Lung microvascular endothelial cell (primary cell): ENCODE data around the gene SPHK2. TPM values are rescaled to one million over a fixed set of nuclear protein-coding genes. Genes with fewer than 3 reads are reported as not detected.
"Not testable (repeated sequence)": the region's sequence is repeated elsewhere in the genome, so short reads cannot be mapped to it uniquely, and the experiment has no call there.

ENCODE experiments used
- DNase-seq, 2 donors: peaks; one replicate each; pipeline versions ENCODE4 v3.0.0 to v3.0.0-alpha.2; 2010; ENCODE audit warnings: low read depth in 2 of 2
- total RNA-seq: library from RNA; depleted of rRNA; stranded (reverse); fragments of >200 nt; gene quantifications from 2 replicates; pipeline ENCODE4 v1.2.1, GENCODE V29; 2014

Gene SPHK2
- total RNA-seq, 1 donor from 2014 or later, result 6.3 TPM

DNA sequence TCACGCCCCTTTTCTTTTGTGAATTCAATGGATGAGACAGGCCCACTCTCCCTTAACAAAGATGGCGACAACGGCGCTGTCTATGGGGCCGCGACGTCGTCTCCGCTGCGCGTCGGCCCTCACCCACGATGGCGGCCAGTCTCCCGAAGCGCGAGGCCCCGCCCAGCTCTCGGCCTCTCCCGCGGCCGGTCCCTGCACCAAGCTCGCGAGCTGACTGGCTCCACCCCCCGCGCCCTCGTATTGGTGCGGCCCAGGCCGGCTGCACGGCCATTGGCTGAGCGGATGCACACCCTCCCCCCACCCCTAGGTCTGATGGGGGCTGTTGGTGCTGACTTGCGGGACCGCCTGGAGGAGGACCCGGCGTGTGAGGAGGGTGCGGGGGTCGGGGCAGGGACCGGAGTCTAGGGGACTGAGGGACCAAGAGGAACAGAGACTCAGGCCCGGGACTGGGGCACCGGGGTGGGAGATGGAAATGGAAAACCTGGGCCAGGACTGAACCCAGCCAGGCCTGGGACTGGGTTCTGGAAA lies 4.8 kb downstream of the SPHK2 start:
- DNase-seq, result peak; percentile 99

DNA sequence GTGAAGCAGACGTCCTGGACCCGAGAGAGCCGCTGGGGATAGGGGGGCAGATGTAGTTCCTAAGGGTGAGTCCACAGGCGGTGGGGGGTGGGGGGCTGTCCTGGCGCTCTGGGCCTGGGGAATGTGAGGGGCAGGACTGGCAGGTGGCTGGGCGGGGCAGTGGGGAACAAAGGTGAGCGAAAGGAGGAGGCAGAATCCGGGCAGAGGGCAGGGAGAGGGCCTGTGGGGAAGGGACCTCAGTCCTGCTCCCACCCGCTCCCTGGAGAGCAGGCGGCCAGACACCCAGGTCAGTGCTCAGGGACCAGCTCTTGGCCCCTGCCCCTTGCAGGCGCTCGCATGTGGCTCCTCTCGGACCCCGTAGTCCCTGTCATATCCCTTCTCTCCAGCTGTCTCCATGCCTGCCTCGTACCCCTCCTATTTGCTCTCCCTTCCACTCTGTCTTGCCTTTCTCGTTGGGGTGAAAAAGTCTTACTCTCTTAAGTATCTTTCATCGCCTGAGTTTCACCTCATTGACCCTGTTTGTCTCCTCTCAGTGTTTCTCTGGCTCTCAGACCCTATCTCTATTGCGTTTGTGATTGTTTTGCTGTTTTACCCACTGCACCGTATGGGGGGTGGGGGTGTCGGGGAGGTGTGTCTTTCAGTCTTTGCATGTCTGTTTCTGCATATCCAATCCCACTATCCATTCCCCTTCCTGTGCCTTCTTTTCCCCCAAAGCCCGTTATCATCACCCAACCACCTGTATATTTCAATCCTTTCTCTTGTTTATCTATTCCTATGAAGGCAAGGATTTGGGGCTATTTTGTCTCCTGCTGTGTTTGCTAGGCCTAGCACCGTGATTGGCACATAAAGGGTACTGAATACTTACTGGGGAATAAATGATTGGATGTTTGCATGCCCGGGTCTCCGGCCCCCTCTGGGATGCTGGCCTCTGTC lies 5.8 kb downstream of the SPHK2 start:
- DNase-seq, result no peak

GRCh38 chr19:48625891-48626327 lies 6.6 kb downstream of the SPHK2 start:
- no peak for DNase-seq

- no peak for DNase-seq
These were observed 8.0 kb downstream of the SPHK2 start for GRCh38 chr19:48627201-48627864.

DNA sequence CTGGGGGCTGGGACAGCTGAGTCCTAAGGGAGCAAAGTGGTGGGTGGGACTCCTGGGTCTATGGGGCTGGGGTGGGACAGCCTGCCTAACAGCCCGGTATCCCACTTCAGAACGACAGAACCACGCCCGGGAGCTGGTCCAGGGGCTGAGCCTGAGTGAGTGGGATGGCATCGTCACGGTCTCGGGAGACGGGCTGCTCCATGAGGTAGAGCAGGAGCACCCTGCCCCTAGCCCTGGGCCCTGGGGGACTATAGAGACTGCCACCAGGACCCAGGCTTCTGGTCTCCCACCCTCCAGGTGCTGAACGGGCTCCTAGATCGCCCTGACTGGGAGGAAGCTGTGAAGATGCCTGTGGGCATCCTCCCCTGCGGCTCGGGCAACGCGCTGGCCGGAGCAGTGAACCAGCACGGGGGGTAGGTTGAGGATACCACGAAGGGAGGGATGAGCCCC lies 8.6 kb downstream of the SPHK2 start:
- DNase-seq, result no peak

DNA sequence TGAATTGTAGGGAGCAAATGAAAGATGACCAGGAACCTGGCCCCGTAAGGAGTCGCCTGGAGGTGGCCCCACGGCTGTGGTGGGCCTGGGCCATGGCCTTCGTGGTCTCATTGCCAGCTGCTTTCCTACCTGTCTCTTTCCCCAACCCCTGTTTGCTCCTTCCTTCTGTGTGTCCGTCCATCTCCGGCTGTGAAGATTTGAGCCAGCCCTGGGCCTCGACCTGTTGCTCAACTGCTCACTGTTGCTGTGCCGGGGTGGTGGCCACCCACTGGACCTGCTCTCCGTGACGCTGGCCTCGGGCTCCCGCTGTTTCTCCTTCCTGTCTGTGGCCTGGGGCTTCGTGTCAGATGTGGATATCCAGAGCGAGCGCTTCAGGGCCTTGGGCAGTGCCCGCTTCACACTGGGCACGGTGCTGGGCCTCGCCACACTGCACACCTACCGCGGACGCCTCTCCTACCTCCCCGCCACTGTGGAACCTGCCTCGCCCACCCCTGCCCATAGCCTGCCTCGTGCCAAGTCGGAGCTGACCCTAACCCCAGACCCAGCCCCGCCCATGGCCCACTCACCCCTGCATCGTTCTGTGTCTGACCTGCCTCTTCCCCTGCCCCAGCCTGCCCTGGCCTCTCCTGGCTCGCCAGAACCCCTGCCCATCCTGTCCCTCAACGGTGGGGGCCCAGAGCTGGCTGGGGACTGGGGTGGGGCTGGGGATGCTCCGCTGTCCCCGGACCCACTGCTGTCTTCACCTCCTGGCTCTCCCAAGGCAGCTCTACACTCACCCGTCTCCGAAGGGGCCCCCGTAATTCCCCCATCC lies 9.4 kb downstream of the SPHK2 start:
- DNase-seq, result no peak

GRCh38 chr19:48629297-48629598 lies 9.9 kb downstream of the SPHK2 start:
- DNase-seq, result no peak

- peak in 1 of 2 donors; percentile 92 for DNase-seq
These were observed 10.4 kb downstream of the SPHK2 start for GRCh38 chr19:48629599-48630295.

DNA sequence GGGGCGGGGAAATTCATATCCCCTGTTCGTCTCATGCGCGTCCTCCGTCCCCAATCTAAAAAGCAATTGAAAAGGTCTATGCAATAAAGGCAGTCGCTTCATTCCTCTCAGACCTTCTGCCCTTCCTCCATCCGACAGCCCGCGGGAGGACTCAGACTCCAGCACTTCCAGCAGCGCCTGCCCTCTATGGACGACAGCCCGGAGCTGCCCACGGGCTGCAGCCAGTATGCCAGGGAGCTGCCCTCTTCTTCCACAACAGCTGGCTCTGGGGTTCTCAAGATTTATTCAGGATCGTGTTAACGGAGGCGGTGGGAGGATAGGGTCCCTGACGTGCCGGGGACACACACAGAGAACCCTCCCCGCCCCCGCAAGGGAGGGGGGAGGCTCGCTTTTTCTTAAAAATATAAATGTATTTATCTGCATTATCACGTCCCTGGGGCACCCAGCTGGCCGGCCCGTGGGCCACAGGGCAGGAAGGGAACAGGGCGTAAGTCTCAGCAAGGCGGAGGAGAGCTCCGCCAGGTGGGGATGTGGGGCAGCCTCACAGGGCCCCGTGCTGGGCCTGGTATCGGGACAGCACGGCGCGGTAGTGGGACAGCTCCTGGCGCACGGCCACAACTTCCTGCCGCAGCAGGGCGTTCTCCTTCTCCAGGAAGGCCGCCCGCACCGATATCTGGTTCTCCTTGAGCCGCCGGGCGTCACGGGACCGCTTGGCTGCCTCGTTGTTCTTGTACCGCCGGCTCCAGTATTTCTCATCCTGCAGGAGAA lies 11.2 kb downstream of the SPHK2 start:
- peak; percentile 57 to 75 for DNase-seq

DNA sequence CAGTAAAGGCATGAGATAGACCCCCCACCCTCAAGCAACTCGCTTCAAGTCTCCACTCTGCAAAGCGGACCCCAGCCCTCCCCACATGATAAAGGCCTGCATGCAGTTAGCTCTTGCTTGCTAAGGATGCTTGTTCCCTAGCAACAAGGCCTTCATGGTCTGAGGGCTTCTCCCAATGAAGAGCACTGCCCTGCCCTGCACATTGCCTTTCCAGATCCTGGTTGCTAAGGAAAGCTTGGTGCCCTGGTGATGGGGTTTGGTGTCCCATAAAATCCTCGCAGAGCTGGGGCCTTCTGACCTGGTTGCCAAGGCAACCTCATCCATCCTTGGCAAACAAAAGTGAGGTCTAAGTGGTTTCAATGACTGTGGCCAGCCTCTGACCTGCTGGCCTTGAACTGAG lies 11.9 kb downstream of the SPHK2 start:
- DNase-seq, result no peak

DNA sequence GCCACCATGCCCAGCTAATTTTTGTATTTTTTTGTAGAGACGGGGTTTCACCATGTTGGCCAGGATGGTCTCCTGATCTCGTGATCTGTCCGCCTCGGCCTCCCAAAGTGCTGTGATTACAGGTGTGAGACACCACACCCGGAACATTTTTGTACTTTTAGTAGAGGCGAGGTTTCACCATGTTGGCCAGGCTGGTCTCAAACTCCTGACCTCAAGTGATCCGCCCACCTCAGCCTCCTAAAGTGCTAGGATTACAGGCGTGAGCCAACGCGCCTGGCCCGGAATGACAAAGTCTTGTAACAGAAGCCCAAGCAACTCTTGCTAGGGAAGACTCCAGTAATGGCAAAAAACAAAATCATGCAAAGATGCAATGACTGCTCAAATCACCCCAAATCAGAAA lies 13.0 kb downstream of the SPHK2 start:
- DNase-seq, result not testable (repeated sequence)

DNA sequence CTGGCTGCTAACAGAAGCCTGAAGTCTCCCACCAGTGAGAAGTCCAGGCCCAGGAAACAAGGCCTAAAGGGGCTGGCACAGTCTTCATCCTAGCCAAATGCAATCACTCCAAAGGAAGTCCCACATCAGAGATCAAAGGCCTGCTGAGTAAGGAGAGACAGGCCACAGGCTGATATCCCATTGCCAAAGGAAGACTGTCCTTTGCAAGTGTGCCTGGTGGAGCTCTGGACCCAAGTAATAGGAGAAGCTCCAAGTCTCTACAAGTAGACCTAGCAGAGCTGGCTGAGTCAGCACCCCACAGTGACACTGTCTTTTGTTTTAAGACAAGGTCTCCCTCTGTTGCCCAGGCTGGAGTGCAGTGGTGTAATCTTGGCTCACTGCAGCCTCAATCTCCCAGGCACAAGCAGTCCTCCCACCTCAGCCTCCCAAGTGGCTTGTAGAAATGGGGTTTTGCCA lies 13.4 kb downstream of the SPHK2 start:
- no peak for DNase-seq

- no peak for DNase-seq
These were observed 14.1 kb downstream of the SPHK2 start for GRCh38 chr19:48633148-48634035.

DNA sequence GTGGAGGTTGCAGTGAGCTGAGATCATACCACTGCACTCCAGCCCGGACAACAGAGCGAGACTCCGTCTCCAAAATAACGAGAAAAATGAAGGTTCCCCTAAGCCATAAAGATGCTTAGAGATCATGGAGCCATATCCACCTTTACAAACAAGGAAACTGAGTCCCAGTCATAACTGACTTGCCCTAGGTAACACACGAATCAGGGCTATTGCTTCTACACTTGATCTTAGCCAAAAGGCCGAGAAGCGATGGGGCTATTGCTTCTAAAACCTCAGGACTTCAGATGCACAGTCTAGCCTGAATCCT lies 14.7 kb downstream of the SPHK2 start:
- DNase-seq, result no peak

- DNase-seq, result peak; percentile 91 to 97
These were observed 15.3 kb downstream of the SPHK2 start for GRCh38 chr19:48634424-48635262.

DNA sequence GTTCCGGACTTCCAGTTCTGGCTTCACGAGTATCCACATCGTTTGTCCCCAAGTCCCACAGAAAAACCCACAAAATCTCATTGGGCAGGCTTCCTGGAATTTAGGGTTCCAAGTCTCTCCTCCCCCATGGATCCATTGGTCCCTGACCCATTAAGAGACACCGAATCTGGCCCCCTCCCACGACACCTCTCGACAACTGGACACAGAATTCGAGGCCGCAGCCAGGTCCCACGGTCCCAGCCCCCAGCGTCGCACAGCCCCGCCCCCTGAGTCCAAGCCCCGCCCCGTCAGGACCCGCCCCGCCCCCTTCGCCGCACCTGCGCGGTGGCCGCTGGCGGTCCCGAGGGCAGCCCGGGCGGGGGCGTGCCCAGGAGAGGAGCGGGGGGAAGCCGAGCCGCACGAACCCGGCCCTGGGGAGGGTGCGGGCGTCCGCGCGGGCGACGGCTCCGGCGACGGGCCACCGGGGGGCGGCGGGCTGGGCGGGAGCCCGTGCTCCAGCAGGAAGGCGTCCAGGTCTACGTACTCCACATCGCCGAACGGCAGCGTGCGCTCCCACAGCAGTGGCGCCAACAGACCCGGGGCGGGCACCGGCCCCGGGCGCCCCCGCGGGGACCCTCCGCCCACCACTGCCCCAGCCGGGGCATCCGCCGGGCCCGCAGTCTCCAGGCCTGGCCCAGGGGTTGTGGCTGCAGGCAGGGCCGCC lies 16.1 kb downstream of the SPHK2 start:
- peak; percentile 30 to 83 for DNase-seq

DNA sequence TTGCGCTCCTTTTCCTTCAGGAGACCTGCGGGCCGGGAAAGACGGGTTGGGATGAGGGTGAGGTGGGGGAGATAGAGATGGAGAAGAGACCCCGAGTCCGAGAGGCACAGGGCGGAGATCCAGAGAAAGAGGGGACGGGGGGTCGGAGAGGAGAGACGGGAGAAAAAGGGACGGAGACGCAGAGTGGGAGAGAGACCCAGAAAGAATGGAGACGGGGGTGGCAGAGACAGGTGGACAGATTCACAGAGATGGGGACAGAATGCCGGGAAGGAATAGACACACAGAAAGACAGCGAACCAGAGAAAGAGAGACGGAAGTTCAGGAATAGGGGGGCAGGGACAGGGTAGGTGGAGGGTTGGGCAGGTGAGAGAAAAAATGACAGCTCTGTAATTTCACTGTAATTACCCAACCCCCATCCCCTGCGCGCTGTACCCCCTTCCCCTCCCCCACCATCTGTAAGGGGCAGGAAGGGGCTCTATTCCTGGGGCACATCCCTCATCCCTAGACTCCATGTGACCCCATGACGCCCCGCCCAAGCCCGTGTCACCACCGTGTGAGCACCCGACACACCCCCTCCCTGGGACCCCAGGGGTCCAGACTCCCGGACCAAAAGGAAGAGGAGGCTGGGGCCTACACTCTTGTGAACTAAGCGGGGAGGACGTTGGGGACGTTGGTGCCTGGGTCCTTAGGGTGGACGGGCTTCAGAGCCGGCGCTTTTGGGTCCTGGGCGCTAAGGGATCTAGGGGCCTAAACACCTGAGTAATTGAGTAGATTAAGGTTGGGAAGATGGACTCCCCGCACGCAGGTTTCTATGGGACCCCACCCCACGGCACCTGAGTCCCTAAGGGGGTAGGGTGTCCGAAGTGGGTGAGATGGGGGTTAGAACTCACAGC lies 16.9 kb downstream of the SPHK2 start:
- DNase-seq, result no peak
